Prostate gland (tissue), 2 donors: ENCODE measurements around the gene LTA4H.

Experiments used
- CTCF ChIP-seq, 4 experiments: fragments of 200-600 bp in 2 of 4; fragments of 450-650 bp in 2 of 4; sonication (generic) in 2 of 4; IDR thresholded peaks; 1 replicate in 3 of 4; 2 replicates in 1 of 4; pipeline ENCODE4 v1.5.1; 2016 to 2019; ENCODE audit warnings: antibody characterized with exemption in 4 of 4, mild to moderate bottlenecking in 2 of 4, moderate library complexity in 2 of 4
- POLR2A ChIP-seq: fragments of 450-650 bp; IDR thresholded peaks from one replicate; pipeline ENCODE4 v1.6.1; 2016; ENCODE audit warnings: antibody characterized with exemption, mild to moderate bottlenecking

GRCh38 chr12:96050139-96050538, 14.8 kb upstream of the LTA4H start:
- no peak for TF ChIP-seq POLR2A
- no peak for TF ChIP-seq CTCF (IDR thresholded peaks at IDR 0.05)
